BJ (cell line): ENCODE results near the gene SNX3. TPM values are rescaled to one million over a fixed set of nuclear protein-coding genes. Genes with fewer than 3 reads are reported as not detected.

Source experiments
- CTCF ChIA-PET: fragments of 350-600 bp; formaldehyde crosslinking; extraction: SDS; loops from one replicate; lab custom pipeline; 2021; ENCODE audit warnings: antibody characterized with exemption, inconsistent platforms; lab: Yijun Ruan, JAX
- POLR2A ChIA-PET: fragments of 300-600 bp; sonication (Branson Sonifier 250); formaldehyde crosslinking; extraction: SDS; loops from one replicate; lab custom pipeline; 2021; ENCODE audit warnings: antibody characterized with exemption; lab: Charles Lee
- DNase-seq: peaks from one replicate; pipeline ENCODE4 v3.0.0-alpha.2; 2011; ENCODE audit warnings: low read depth
- H3K27me3 ChIP-seq: 2 replicates; pipeline ENCODE4 v1.6.0; 2011; ENCODE audit warnings: low read length; ENCODE audit not compliant: control insufficient read depth, insufficient read depth
- H3K36me3 ChIP-seq: 2 replicates; pipeline ENCODE4 v1.5.1; 2011; ENCODE audit warnings: low read length; ENCODE audit not compliant: control insufficient read depth, insufficient read depth
- H3K4me3 ChIP-seq: 2 replicates; pipeline ENCODE4 v1.5.1; 2011; ENCODE audit warnings: low read depth, mild to moderate bottlenecking, control low read depth, low read length
- polyA plus RNA-seq: library from polyadenylated mRNA; depleted of rRNA; stranded (reverse); fragments of >200 nt; gene quantifications from 2 replicates; pipeline ENCODE4 v1.2.3, GENCODE V29; 2011
- TF ChIP-seq, protein P1 (sequence below): IDR thresholded peaks from 2 replicates; pipeline ENCODE4 v1.5.1; 2011; ENCODE audit warnings: low read depth, mild to moderate bottlenecking, control low read depth, inconsistent platforms, low read length, moderate library complexity; ENCODE audit not compliant: insufficient read depth

SNX3 gene
- polyA plus RNA-seq, 1 experiment = 113 TPM

DNA sequence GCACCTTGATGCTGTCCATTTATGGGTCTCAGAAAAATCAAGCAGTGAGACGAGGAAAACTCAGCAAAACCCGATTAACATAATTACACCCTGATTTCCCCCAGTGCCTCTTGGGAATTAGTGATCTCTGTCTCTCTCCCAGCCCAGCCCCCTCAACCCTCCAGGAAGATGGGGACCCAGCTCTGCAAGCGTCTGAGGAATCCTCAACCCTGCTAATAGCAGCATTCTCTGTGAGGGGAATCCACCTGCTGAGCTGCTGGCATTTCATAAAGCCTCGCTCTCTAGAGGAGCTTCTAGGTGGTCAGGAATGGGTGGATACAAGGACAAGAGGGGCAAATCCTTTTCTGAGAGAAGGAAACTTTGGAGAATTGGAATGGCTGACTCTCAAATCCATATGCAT lies 81.1 kb downstream of the SNX3 start:
- TF ChIP-seq, protein P1, sequence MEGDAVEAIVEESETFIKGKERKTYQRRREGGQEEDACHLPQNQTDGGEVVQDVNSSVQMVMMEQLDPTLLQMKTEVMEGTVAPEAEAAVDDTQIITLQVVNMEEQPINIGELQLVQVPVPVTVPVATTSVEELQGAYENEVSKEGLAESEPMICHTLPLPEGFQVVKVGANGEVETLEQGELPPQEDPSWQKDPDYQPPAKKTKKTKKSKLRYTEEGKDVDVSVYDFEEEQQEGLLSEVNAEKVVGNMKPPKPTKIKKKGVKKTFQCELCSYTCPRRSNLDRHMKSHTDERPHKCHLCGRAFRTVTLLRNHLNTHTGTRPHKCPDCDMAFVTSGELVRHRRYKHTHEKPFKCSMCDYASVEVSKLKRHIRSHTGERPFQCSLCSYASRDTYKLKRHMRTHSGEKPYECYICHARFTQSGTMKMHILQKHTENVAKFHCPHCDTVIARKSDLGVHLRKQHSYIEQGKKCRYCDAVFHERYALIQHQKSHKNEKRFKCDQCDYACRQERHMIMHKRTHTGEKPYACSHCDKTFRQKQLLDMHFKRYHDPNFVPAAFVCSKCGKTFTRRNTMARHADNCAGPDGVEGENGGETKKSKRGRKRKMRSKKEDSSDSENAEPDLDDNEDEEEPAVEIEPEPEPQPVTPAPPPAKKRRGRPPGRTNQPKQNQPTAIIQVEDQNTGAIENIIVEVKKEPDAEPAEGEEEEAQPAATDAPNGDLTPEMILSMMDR = no peak
- H3K4me3 ChIP-seq = no peak overlapping the region
- CTCF ChIA-PET = no interaction called here
- no peaks in the 10 kb centered on the region for H3K36me3 ChIP-seq
- H3K27me3 ChIP-seq = peaks cover 38% of the 10 kb centered on the region
- POLR2A ChIA-PET = no interaction called here
- DNase-seq = no peak

DNA sequence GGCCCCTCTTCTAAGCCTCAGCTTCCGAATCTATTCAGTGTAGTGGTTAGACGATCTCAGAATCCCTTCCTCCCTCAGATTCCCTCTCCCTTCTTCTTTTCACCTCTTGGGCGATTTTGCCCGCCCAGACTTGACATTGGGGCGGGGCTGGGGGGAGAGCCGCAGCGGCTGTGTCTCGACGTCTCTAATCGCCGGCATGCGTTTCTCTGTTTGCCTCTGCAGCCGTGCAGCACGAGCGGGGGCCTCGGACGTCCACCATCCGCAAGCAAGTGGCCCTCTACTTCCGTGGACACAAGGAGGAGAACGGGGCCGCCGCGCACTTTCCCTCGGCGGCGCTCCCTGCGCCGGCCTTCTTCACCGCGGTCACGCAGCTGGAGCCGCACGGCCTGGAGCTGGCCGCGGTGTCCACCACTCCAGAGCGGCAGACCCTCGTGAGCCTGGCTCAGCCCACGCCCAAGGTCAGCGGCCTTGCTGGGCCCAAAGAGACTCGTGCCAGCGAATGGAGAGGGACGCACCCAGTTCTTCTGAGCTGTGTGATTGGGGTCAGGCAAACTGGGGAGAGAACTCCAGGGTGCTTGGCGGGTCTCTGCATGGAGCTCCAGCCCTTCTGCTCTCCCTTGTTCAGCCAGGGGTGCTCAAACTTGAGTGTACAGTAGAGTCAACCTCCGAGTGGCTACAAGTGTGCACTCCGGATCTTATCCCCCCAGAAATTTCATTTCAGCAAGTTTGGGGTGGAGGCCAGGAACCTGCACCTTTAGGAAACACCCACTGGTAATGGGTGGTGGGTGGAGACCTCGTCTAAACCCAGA lies 84.4 kb downstream of the SNX3 start:
- Histone ChIP-seq H3K4me3 (no peak overlapping the region), H3K27me3 (peaks cover 57% of the 10 kb centered on the region), H3K36me3 (no peaks in the 10 kb centered on the region)
- ChIA-PET POLR2A (no interaction called here), CTCF (interaction anchor here (0.6 kb wide), 1 partner anchor 127 kb away, joined by 3 read pairs; no protein-coding TSS in a partner anchor)
- DNase-seq = no peak
- TF ChIP-seq, protein P1 = no peak

DNA sequence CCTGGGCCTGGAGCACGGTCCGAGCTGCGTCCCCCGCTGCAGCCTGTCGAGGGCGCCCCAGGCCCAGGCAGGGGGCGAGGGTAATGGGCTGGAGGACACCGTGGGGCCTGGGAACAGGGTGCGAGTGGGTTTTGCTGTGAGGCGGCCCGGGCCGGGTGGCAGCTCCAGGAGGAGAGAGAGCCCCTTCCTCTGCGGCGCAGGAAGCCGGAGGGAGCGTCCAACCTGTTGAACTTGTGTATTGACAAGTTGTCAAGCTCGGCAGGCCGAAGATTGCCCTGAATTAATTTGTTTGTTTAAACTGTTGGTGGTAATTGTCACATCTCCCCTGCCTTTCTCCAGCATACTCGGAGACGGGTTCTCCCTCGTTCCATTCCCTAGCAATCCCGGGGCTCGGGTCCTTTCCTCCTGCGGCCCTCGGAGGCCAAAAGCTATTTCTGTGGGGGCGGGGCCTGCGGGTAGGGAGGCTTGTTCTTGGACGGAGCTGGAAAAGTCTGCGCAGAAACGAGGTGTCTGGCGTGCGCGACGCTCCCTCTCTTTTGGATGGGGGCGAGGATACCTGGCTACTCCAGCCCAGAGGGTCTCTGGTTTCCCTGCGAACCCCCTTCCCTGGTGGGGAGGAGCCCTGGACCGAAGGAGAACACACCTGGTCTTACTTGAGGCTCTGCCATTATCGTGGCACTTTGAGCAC lies 85.1 kb downstream of the SNX3 start:
- H3K36me3 ChIP-seq = no peaks in the 10 kb centered on the region
- ChIA-PET CTCF (interaction anchor here (0.6 to 0.7 kb wide), 2 partner anchors 126 to 322 kb away, joined by 3 read pairs; no protein-coding TSS in a partner anchor), POLR2A (no interaction called here)
- TF ChIP-seq, protein P1 = no peak
- H3K4me3 ChIP-seq = no peak overlapping the region
- peaks cover 61% of the 10 kb centered on the region for H3K27me3 ChIP-seq
- DNase-seq = no peak

DNA sequence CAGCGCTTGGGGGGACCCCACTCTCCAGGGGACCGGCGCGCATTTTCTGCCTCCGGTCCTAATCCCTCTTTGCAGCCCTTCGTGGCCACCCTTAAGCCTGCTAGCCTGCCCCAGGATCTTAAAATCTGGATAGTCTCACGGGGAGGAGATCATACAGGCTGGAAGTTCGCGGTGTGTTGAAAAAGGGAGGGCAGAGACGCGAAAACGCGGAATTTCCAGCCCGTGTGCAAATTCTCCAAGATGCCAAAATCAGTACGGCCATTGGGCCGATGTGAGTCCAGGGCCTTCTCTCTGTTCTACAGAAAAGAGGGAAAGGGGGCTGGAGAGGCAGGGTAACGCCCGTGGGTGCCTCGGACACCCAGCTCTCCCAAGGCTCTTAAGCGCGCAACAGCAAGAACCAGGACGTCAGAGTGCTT lies 85.7 kb downstream of the SNX3 start:
- CTCF ChIA-PET = interaction anchor here (0.7 kb wide), 1 partner anchor 322 kb away, joined by 3 read pairs; no protein-coding TSS in a partner anchor
- Histone ChIP-seq H3K4me3 (no peak overlapping the region), H3K36me3 (no peaks in the 10 kb centered on the region), H3K27me3 (peaks cover 63% of the 10 kb centered on the region)
- TF ChIP-seq, protein P1 = no peak
- POLR2A ChIA-PET = no interaction called here
- no peak for DNase-seq
